Stimulated activated memory B cell treated with anti-CD40 and anti-IgM and Interleukin-4, amounts not matched to agents 10 μg/mL and 1 μg/mL and 100 μg/mL, for 72 hours (primary cell): ENCODE data around the gene NCR1.
"Not testable (repeated sequence)": the region's sequence is repeated elsewhere in the genome, so short reads cannot be mapped to it uniquely, and the experiment has no call there.

Source experiments
- ATAC-seq: fragments of 150-1000 bp; cut with Tn5 transposase; 2 replicates; pipeline ENCODE4 v1.10.0; 2021
- H3K27ac Mint-ChIP-seq: one replicate; pipeline ENCODE4 v1.8.0; 2022; ENCODE audit warnings: mild to moderate bottlenecking, mixed read lengths
- H3K27me3 Mint-ChIP-seq: one replicate; pipeline ENCODE4 v1.8.0; 2022; ENCODE audit warnings: mixed read lengths
- H3K36me3 Mint-ChIP-seq: one replicate; pipeline ENCODE4 v1.8.0; 2022; ENCODE audit warnings: mixed read lengths
- H3K4me1 Mint-ChIP-seq: one replicate; pipeline ENCODE4 v1.8.0; 2022; ENCODE audit warnings: mixed read lengths
- H3K4me3 Mint-ChIP-seq: one replicate; pipeline ENCODE4 v1.8.0; 2022; ENCODE audit warnings: mild to moderate bottlenecking, moderate library complexity, mixed read lengths
- H3K9me3 Mint-ChIP-seq: one replicate; pipeline ENCODE4 v1.8.0; 2022; ENCODE audit warnings: mixed read lengths

Gene NCR1

DNA sequence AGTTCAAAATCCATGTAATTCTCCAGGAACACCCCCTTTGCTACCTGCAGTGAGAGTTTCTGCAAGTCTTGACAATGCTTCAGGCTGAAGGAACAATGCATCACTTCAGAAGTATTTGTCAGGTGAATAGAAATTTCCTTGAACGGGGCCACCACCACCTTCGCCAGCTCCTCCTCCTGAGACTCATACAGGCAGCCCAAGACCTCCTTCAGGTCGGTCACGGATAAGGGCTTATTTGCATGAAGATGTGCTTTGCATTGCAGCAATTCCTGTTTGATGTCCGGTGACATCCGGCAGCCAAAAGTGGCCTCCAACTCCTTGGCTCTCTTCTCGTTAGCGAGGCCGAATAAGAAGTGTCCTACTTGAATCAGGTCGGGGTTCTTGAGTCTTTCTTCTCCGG lies 33.0 kb downstream of the NCR1 start:
- no peaks in the 10 kb centered on the region for H3K36me3 Mint-ChIP-seq
- H3K4me3 Mint-ChIP-seq: no peak overlapping the region
- no peaks in the 10 kb centered on the region for H3K9me3 Mint-ChIP-seq
- peaks cover 12% of the 10 kb centered on the region for H3K4me1 Mint-ChIP-seq
- no peaks in the 10 kb centered on the region for H3K27me3 Mint-ChIP-seq
- no peak overlapping the region for H3K27ac Mint-ChIP-seq
- ATAC-seq: no peak

DNA sequence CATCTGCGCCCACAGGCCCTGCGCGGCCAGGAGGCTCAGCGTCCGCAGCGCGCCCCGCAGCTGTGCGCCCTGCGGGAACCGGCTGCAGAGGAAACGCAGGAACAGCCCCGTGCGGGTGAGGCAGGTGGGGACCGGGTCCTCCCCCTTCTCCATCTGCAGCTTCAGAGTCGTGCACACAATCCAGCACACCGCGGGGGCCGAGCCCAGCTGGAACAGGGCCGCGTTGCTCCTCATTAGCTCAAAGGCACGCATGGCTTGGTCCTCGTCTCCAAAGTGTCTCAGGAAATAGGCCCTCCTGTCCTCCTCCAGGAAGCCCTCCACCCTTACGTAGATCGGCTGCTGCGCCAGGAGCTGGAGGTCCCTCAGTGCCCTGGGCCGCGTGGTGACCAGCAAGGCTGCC lies 33.6 kb downstream of the NCR1 start:
- not testable (repeated sequence) for H3K9me3 Mint-ChIP-seq, H3K36me3 Mint-ChIP-seq, H3K27me3 Mint-ChIP-seq, H3K4me3 Mint-ChIP-seq, H3K27ac Mint-ChIP-seq
- peak; percentile 27 for ATAC-seq
- peaks cover 12% of the 10 kb centered on the region for H3K4me1 Mint-ChIP-seq

DNA sequence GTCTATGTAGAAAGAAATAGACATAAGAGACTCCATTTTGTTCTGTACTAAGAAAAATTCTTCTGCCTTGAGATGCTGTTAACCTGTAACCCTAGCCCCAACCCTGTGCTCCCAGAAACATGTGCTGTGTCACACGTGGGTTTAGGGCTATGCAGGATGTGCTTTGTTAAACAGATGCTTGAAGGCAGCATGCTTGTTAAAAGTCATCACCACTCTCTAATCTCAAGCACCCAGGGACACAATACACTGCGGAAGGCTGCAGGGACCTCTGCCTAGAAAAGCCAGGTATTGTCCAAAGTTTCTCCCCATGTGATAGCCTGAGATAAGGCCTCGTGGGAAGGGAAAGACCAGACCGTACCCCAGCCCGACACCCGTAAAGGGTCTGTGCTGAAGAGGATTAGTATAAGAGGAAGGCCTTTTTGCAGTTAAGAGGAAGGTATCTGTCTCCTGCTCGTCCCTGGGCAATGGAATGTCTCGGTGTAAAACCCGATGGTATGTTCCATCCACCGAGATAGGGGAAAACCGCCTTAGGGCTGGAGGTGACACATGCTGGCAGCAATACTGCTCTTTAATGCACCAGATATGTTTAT lies 37.9 kb downstream of the NCR1 start:
- not testable (repeated sequence) for ATAC-seq, H3K9me3 Mint-ChIP-seq, H3K4me3 Mint-ChIP-seq, H3K27me3 Mint-ChIP-seq, H3K36me3 Mint-ChIP-seq, H3K27ac Mint-ChIP-seq, H3K4me1 Mint-ChIP-seq

DNA sequence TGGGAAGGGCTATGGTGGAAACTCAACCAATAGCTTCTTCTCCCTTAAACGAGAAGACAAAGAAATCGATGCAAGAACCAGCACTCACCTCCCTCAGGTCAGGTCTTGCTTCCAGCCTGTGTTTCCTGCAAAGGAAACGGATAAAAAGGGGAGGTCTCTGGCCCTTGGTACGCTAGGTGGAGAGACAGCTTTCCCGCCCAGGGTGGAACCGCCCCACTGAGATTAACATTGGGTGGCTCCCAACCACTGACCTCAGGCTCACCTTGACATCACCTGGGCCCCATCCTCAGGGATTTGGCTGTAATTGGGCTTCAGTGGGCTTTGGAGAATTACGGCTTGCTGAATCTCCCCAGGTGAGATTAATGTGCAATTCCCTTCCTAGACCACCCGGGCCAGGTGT lies 41.4 kb downstream of the NCR1 start, which contains the start of gene NLRP7:
TSS of gene NLRP7 (minus strand) at position 150 of the 400 bp plus-strand sequence.
- Mint-ChIP-seq H3K4me3 (no peak within 1 kb of the TSS), H3K27ac (no peak within 1 kb of the TSS), H3K4me1 (peaks cover 10% of the 10 kb centered on the region), H3K36me3 (no peaks in the 10 kb centered on the region), H3K9me3 (no peaks in the 10 kb centered on the region), H3K27me3 (no peaks in the 10 kb centered on the region)
- no peak for ATAC-seq

DNA sequence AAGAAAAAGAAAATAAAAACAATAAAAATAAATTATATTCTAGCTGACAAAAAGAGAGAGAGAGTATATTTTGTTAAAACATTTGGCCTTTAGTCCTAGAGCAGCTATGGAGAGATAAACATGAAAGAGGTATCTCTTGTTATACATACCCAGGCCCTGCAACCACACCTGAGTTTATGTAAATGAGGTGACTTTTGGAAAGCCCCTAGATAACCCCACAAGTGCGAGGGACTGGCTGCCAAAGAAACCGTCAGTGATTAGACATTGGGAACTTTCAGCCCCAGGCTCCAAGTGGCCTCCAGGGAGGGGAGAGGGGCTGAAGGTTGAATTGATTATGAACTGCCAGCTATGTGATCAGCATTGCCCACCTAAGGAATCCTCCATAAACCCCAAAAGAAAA lies 43.5 kb downstream of the NCR1 start:
- peak; percentile 48 for ATAC-seq
- H3K4me3 Mint-ChIP-seq: no peak overlapping the region
- peaks cover 10% of the 10 kb centered on the region for H3K4me1 Mint-ChIP-seq
- no peaks in the 10 kb centered on the region for H3K36me3 Mint-ChIP-seq
- no peaks in the 10 kb centered on the region for H3K9me3 Mint-ChIP-seq
- H3K27me3 Mint-ChIP-seq: peaks cover 11% of the 10 kb centered on the region
- H3K27ac Mint-ChIP-seq: no peak overlapping the region

DNA sequence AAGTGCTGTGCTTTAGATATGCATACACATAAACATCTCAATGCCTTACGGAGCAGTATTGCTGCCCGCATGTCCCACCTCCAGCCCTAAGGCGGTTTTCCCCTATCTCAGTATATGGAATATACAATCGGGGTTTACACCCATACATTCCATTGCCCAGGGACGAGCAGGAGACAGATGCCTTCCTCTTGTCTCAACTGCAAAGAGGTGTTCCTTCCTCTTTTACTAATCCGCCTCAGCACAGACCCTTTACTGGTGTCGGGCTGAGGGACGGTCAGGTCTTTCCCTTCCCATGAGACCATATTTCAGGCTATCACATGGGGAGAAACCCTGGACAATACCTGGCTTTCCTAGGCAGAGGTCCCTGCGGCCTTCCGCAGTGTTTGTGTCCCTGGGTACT lies 44.6 kb downstream of the NCR1 start:
- not testable (repeated sequence) for H3K4me1 Mint-ChIP-seq, ATAC-seq, H3K36me3 Mint-ChIP-seq, H3K4me3 Mint-ChIP-seq, H3K27ac Mint-ChIP-seq, H3K9me3 Mint-ChIP-seq
- peaks cover 11% of the 10 kb centered on the region for H3K27me3 Mint-ChIP-seq

DNA sequence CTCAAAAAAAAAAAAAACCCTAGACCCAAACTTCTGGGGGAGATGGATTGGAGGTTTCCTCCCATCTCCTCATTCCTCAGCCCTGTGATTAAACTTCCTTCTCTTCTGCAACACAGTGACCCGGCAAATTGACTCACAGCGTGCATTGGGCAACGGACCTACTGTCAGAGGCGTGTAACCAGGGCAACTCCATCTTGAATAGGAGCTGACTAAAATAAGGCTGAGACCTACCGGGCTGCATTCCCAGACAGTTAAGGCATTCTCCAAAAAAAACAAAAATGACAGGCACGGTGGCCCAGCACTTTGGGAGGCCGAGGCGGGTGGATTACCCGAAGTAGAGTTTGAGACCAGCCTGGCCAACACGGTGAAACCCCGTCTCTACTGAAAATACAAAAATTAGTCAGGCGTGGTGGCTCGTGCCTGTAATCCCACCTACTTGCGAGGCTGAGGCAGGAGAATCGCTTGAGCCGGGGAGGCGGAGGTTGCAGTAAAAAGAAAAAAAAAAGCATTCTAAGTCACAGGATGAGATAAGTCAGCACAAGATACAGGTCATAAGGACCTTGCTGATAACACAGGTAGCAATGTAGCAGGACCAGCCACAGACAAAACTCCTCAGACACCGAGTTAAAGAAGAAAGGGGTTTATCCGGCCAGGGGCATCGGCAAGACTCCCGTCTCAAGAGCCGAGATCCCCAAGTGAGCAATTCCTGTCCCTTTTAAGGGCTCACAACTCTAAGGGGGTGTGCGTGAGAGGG lies 46.8 kb downstream of the NCR1 start:
- no peaks in the 10 kb centered on the region for H3K9me3 Mint-ChIP-seq
- ATAC-seq: no peak
- H3K27me3 Mint-ChIP-seq: peaks cover 11% of the 10 kb centered on the region
- peaks cover 11% of the 10 kb centered on the region for H3K4me1 Mint-ChIP-seq
- no peak overlapping the region for H3K4me3 Mint-ChIP-seq
- no peaks in the 10 kb centered on the region for H3K36me3 Mint-ChIP-seq
- H3K27ac Mint-ChIP-seq: no peak overlapping the region

DNA sequence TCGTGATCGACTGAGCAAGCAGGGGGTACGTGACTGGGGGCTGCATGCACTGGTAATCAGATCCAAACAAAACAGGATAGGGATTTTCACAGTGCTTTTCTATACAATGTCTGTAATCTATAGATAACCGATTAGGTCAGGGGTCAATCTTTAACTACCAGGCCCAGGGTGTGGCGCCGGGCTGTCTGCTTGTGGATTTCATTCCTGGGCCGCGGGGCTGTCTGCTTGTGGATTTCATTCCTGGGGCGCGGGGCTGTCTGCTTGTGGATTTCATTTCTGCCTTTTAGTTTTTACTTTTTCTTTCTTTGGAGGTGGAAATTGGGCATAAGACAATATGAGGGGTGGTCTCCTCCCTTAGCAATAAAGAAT lies 47.4 kb downstream of the NCR1 start:
- H3K27ac Mint-ChIP-seq: not testable (repeated sequence)

DNA sequence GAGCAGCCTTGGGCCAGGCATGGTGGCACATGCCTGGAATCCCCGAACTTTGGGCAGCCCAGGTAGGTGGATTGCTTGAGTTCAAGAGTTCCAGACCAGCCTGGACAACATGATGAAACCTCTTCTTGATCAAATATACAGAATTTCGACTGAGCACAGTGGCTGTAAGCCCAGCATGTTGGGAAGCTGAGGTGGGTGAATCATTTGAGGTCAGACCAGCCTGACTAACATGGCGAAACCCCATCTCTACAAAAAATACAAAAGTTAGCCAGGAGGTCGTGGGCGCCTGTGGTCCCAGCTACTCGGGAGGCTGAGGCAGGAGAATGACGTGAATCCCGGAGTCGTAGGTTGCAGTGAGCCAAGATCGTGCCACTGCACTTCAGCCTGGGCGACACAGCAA lies 49.4 kb downstream of the NCR1 start:
- H3K9me3 Mint-ChIP-seq: peaks cover 3% of the 10 kb centered on the region
- no peak for ATAC-seq
- H3K4me1 Mint-ChIP-seq: peaks cover 31% of the 10 kb centered on the region
- H3K27me3 Mint-ChIP-seq: peaks cover 11% of the 10 kb centered on the region
- no peak overlapping the region for H3K27ac Mint-ChIP-seq
- no peak overlapping the region for H3K4me3 Mint-ChIP-seq
- H3K36me3 Mint-ChIP-seq: no peaks in the 10 kb centered on the region

More for the DNA sequence above, 47.4 kb downstream of the NCR1 start:
- ATAC-seq, H3K4me3 Mint-ChIP-seq, H3K36me3 Mint-ChIP-seq, H3K9me3 Mint-ChIP-seq: not testable (repeated sequence)
- peaks cover 11% of the 10 kb centered on the region for H3K27me3 Mint-ChIP-seq
- H3K4me1 Mint-ChIP-seq: peaks cover 16% of the 10 kb centered on the region

DNA sequence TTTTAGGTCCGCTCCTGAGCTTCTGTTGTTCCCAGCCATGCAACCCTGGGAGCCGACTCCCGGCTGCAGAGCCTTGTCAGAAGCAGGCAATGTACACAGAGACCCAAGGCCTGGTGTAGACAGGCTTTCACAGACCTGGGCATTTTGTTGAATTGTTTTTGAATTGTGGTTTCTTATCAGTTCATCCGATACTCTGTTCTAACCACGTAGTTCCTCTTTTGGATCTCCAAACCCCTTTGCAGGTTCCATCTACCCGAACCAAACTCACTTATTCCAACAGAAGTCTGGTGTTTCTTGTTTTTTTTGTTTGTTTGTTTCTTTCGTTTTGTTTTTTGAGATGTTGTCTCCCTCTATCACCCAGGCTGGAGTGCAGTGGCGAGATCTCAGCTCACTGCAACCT lies 53.9 kb downstream of the NCR1 start:
- peak; percentile 83 for ATAC-seq
- H3K27me3 Mint-ChIP-seq: no peaks in the 10 kb centered on the region
- no peaks in the 10 kb centered on the region for H3K36me3 Mint-ChIP-seq
- H3K4me3 Mint-ChIP-seq: peak overlapping the region; percentile 64
- H3K27ac Mint-ChIP-seq: peak overlapping the region; percentile 57
- peaks cover 3% of the 10 kb centered on the region for H3K9me3 Mint-ChIP-seq
- H3K4me1 Mint-ChIP-seq: peaks cover 25% of the 10 kb centered on the region
